Neural cell (in vitro differentiated cells): ENCODE results near the gene ANO9. TPM values are rescaled to one million over a fixed set of nuclear protein-coding genes. Genes with fewer than 3 reads are reported as not detected.

ENCODE experiments used
- H2AFZ ChIP-seq: fragments of 200-600, 300-800 bp; sonication (generic), shearing (Covaris generic); 2 replicates; pipeline ENCODE4 v1.6.0; 2014; ENCODE audit warnings: low read depth, mild to moderate bottlenecking, antibody characterized with exemption, low read length, moderate library complexity
- H3F3A ChIP-seq: fragments of 200-600 bp; shearing (Covaris generic); 2 replicates; pipeline ENCODE4 v1.6.1; 2016; ENCODE audit warnings: mild to moderate bottlenecking, moderate library complexity, mixed read lengths, antibody characterized with exemption, low read length; ENCODE audit not compliant: insufficient read depth, poor library complexity, severe bottlenecking
- H3K27ac ChIP-seq: fragments of 200-600, 300-800 bp; sonication (generic), shearing (Covaris generic); 2 replicates; pipeline ENCODE4 v1.5.1; 2014; ENCODE audit warnings: mild to moderate bottlenecking, low read length, moderate library complexity
- H3K27me3 ChIP-seq: fragments of 300-800, 200-600 bp; sonication (generic), shearing (Covaris generic); 2 replicates; pipeline ENCODE4 v1.6.0; 2014; ENCODE audit warnings: mild to moderate bottlenecking, low read depth, low read length, moderate library complexity; ENCODE audit not compliant: insufficient read depth
- H3K36me3 ChIP-seq: fragments of 300-800, 200-600 bp; sonication (generic), shearing (Covaris generic); 2 replicates; pipeline ENCODE4 v1.5.1; 2014; ENCODE audit warnings: mild to moderate bottlenecking, antibody characterized with exemption, low read length, moderate library complexity; ENCODE audit not compliant: insufficient read depth
- H3K4me2 ChIP-seq: fragments of 300-800, 200-600 bp; sonication (generic), shearing (Covaris generic); 2 replicates; pipeline ENCODE4 v1.6.0; 2014; ENCODE audit warnings: mild to moderate bottlenecking, low read length
- H3K4me3 ChIP-seq: fragments of 300-800, 200-600 bp; sonication (generic), shearing (Covaris generic); 2 replicates; pipeline ENCODE4 v1.5.1; 2014; ENCODE audit warnings: mild to moderate bottlenecking, low read length, moderate library complexity
- H3K79me2 ChIP-seq: fragments of 200-600 bp; shearing (Covaris generic); replicated peaks from 2 replicates; pipeline ENCODE4 v1.6.0; 2014; ENCODE audit warnings: mild to moderate bottlenecking, low read length, moderate library complexity; ENCODE audit not compliant: insufficient read depth
- H3K9ac ChIP-seq: fragments of 300-800, 200-600 bp; sonication (generic), shearing (Covaris generic); 2 replicates; pipeline ENCODE4 v1.6.1; 2016; ENCODE audit warnings: mild to moderate bottlenecking, low read length, mixed read lengths
- H3K9me2 ChIP-seq: fragments of 200-600 bp; shearing (Covaris generic); 2 replicates; pipeline ENCODE4 v1.6.1; 2016; ENCODE audit warnings: mild to moderate bottlenecking, low read length, mixed read lengths; ENCODE audit not compliant: insufficient read depth
- H3K9me3 ChIP-seq: fragments of 200-600, 300-800 bp; sonication (generic), shearing (Covaris generic); 2 replicates; pipeline ENCODE4 v1.6.1; 2016; ENCODE audit warnings: mild to moderate bottlenecking, mixed run types, low read length, moderate library complexity, mixed read lengths
- H4K20me1 ChIP-seq: fragments of 200-600 bp; shearing (Covaris generic); 2 replicates; pipeline ENCODE4 v1.6.1; 2016; ENCODE audit warnings: mild to moderate bottlenecking, mixed run types; ENCODE audit not compliant: insufficient read depth
- CTCF ChIP-seq: fragments of 450-650 bp; IDR thresholded peaks from 2 replicates; pipeline ENCODE4 v1.5.1; 2014; ENCODE audit warnings: antibody characterized with exemption, mild to moderate bottlenecking, moderate library complexity; ENCODE audit not compliant: poor library complexity, severe bottlenecking
- EP300 ChIP-seq: fragments of 450-650 bp; conservative IDR thresholded peaks from 2 replicates; pipeline ENCODE4 v1.6.1; 2014; ENCODE audit warnings: antibody characterized with exemption, mild to moderate bottlenecking, moderate library complexity; ENCODE audit not compliant: poor library complexity, severe bottlenecking
- EZH2 ChIP-seq: fragments of 200-600, 300-800 bp; shearing (Covaris generic), sonication (generic); IDR thresholded peaks from 2 replicates; pipeline ENCODE4 v1.6.1; 2014; ENCODE audit warnings: antibody characterized with exemption, low read length, borderline replicate concordance, mild to moderate bottlenecking; ENCODE audit not compliant: insufficient read depth, poor library complexity, severe bottlenecking
- MXI1 ChIP-seq: fragments of 450-650 bp; conservative IDR thresholded peaks from 2 replicates; pipeline ENCODE4 v1.6.1; 2014; ENCODE audit warnings: antibody characterized with exemption, mild to moderate bottlenecking; ENCODE audit not compliant: poor library complexity, severe bottlenecking
- POLR2AphosphoS5 ChIP-seq: IDR thresholded peaks from 2 replicates; pipeline ENCODE4 v1.6.1; 2012
- RAD21 ChIP-seq: fragments of 450-650 bp; conservative IDR thresholded peaks from 2 replicates; pipeline ENCODE4 v1.6.1; 2014; ENCODE audit warnings: antibody characterized with exemption, mild to moderate bottlenecking, moderate library complexity
- REST ChIP-seq: IDR thresholded peaks from 2 replicates; pipeline ENCODE4 v1.6.1; 2012; ENCODE audit warnings: borderline replicate concordance
- SMC3 ChIP-seq: fragments of 450-650 bp; conservative IDR thresholded peaks from 2 replicates; pipeline ENCODE4 v1.6.1; 2014; ENCODE audit warnings: antibody characterized with exemption, mild to moderate bottlenecking, moderate library complexity; ENCODE audit not compliant: poor library complexity
- TAF1 ChIP-seq: IDR thresholded peaks from 2 replicates; pipeline ENCODE4 v1.6.1; 2012; ENCODE audit warnings: low read depth
- polyA plus RNA-seq: library from polyadenylated mRNA; depleted of rRNA; stranded (reverse); fragments of >200 nt; gene quantifications from 2 replicates; pipeline ENCODE4 v1.2.3, GENCODE V29; 2014

Gene ANO9
- polyA plus RNA-seq, 1 donor from 2014 or later, result not detected

- H3K79me2 ChIP-seq, result no peaks in the 10 kb centered on the region
- no peak overlapping the region for H3K27ac ChIP-seq
- H3F3A ChIP-seq, result no peaks in the 10 kb centered on the region
- H3K9ac ChIP-seq, result no peak overlapping the region
- H3K9me2 ChIP-seq, result no peaks in the 10 kb centered on the region
- TF ChIP-seq MXI1, result no peak
- no peak for TF ChIP-seq EP300
- TF ChIP-seq POLR2AphosphoS5, result no peak
- no peak for TF ChIP-seq TAF1
- no peak for TF ChIP-seq CTCF
- TF ChIP-seq RAD21, result no peak
- TF ChIP-seq SMC3, result no peak
- no peak for TF ChIP-seq EZH2
- no peak for TF ChIP-seq REST
- H3K27me3 ChIP-seq, result no peaks in the 10 kb centered on the region
- no peak overlapping the region for H2AFZ ChIP-seq
- H4K20me1 ChIP-seq, result no peaks in the 10 kb centered on the region
- no peaks in the 10 kb centered on the region for H3K9me3 ChIP-seq
- no peaks in the 10 kb centered on the region for H3K36me3 ChIP-seq
- H3K4me3 ChIP-seq, result no peak overlapping the region
- H3K4me2 ChIP-seq, result no peak overlapping the region
Measured at GRCh38 chr11:407651-408123, 34.1 kb downstream of the ANO9 start.

GRCh38 chr11:406796-407650 is 34.8 kb downstream of the ANO9 start:
- no peak overlapping the region for H3K27ac ChIP-seq

More at GRCh38 chr11:406796-407650, 34.8 kb downstream of the ANO9 start:
- H3K9ac ChIP-seq, result no peak overlapping the region
- TF ChIP-seq EZH2, result no peak
- TF ChIP-seq MXI1, result no peak
- TF ChIP-seq RAD21, result no peak
- no peak for TF ChIP-seq SMC3
- no peak for TF ChIP-seq CTCF
- no peak for TF ChIP-seq EP300
- no peak for TF ChIP-seq TAF1
- H3K4me2 ChIP-seq, result no peak overlapping the region
- H4K20me1 ChIP-seq, result no peaks in the 10 kb centered on the region
- H3K79me2 ChIP-seq, result no peaks in the 10 kb centered on the region
- no peaks in the 10 kb centered on the region for H3K36me3 ChIP-seq
- no peaks in the 10 kb centered on the region for H3K9me2 ChIP-seq
- no peaks in the 10 kb centered on the region for H3F3A ChIP-seq
- no peaks in the 10 kb centered on the region for H3K9me3 ChIP-seq
- no peak overlapping the region for H2AFZ ChIP-seq
- H3K4me3 ChIP-seq, result no peak overlapping the region
- H3K27me3 ChIP-seq, result no peaks in the 10 kb centered on the region
